ENCODE results near the gene STX10. TPM values are rescaled to one million over a fixed set of nuclear protein-coding genes. Genes with fewer than 3 reads are reported as not detected.

Gene STX10
- total RNA-seq, 1 donor = 62.7 TPM

DNA sequence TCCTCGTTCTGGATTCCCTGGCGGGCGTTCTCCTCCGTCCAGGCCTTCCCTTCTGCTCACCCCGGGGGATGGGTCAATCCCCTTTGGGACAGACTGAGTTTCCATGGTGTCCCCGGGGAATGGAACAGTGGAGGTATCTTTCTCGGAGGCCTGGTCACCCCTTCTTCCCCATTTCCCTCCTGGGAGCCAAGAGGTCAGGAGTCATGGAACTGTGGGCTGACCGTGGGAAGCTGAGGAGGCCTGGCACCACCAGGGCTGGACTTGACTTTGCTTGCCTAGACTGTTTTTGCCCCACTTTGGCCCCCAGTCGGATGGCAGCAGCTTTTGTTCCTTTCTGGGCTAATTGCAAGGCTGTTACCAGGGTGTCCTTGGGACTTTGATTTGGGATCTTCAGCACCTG is 30.1 kb downstream of the STX10 start:
- peak overlapping the region; percentile 89 for H3K4me3 ChIP-seq (ENCODE audit: low read depth, low read length)
- no peak for DNase-seq (ENCODE audit: low read depth)

DNA sequence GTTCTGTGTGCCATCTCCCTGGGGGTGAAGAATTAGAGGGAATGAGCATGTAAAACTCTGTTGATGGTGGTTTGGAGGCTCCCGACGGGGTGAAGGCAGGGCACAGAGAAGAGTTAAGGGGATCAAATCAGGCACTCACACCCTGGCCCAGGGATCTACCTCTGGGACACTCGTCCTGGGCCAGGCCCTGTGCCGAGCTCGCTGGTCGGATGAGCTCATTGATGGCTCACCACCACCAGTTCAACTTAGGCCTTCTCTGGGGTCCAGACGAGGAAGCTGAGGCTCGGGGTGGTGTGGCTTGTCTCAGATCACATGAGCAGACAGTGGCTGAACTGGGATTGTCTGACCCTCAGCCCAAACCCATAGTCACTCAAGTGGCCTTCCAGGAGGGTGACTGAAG is 30.5 kb downstream of the STX10 start:
- TF ChIP-seq, protein P1, sequence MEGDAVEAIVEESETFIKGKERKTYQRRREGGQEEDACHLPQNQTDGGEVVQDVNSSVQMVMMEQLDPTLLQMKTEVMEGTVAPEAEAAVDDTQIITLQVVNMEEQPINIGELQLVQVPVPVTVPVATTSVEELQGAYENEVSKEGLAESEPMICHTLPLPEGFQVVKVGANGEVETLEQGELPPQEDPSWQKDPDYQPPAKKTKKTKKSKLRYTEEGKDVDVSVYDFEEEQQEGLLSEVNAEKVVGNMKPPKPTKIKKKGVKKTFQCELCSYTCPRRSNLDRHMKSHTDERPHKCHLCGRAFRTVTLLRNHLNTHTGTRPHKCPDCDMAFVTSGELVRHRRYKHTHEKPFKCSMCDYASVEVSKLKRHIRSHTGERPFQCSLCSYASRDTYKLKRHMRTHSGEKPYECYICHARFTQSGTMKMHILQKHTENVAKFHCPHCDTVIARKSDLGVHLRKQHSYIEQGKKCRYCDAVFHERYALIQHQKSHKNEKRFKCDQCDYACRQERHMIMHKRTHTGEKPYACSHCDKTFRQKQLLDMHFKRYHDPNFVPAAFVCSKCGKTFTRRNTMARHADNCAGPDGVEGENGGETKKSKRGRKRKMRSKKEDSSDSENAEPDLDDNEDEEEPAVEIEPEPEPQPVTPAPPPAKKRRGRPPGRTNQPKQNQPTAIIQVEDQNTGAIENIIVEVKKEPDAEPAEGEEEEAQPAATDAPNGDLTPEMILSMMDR (IDR thresholded peaks at IDR 0.05; ENCODE audit: insufficient read depth, low read length) = no peak
- H3K4me3 ChIP-seq (ENCODE audit: low read depth, low read length) = peak overlapping the region; percentile 89
- DNase-seq (ENCODE audit: low read depth) = no peak

More for the DNA sequence above, 30.1 kb downstream of the STX10 start:
- TF ChIP-seq, protein P1 (IDR thresholded peaks at IDR 0.05; ENCODE audit: insufficient read depth, low read length) = no peak

DNA sequence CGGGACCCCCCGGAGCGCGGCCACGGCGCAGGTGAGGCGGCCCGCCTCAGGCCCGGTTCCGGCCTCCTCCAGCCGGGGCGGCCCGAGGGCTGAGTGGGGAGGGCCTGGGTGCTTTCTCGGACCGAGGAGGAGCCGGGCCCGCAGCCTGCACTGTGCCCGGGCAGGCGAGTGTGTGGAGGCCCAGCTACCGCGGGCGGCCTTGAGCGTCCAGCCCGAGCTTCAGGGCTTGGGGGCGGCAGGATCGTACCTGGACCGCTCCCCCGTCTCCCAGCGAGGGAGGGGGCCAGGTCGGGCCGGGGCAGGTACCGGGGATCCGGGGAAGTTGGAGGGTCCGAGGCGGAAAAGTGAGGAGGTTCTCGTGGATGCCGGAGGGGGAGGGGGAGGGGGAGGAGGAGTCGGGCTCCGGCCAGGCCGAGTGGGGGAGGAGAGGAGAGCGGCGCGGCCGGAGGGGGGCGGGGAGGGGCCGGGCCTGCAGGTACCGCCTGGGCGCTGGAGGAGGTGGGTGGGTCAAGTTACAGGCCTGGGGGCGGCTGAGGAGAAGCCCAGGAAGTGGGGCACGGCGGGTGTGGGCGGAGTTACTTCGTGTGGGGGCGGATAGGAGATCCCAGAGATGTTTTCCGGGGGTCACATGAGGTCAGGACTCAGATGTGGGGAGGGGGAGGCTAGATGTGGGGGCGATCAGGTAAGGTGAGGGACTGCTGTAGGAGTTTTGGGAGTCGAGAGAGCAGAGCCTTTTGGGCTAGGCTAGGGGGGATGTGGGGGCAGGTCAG is 31.6 kb downstream of the STX10 start:
- no peak for DNase-seq (ENCODE audit: low read depth)
- TF ChIP-seq, protein P1 (IDR thresholded peaks at IDR 0.05; ENCODE audit: insufficient read depth, low read length) = no peak
- H3K4me3 ChIP-seq (ENCODE audit: low read depth, low read length) = peak overlapping the region; percentile 89

DNA sequence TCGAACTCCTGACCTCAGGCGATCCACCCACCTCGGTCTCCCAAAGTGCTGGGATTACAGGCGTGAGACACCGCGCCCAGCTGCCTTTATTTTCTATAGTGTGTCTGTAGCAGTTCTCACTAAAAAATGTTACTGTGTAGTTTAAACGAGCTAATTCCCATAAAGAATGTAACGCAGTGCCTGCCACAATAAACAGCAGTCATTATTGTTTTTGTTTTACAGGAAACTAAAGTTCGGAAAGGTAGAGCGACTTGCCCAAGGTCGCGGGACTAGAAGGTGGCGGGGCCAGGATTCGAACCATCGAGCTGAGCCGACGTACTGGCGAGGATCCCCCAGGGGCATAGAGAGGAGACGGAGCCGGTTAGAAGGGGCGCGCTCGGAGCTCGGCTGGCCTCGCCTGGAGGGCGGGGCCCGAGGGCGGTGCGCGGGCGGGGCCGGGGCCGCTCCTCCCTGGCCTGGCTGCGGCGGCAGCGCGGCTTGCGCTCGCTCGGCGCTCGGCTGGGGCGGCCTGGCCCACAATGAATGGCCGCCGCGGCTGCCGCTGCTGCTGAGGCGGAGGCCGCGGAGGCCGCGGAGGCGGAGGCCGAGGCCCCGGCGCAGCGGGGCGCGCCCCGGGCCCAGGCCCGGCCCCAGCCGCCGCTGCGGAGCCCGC is 32.3 kb downstream of the STX10 start, which contains the start of gene NACC1:
Gene NACC1 (plus strand): TSS at position 493 of the 652 bp plus-strand sequence. CDS start 16,944 bp downstream, outside the sequence.
- H3K4me3 ChIP-seq (ENCODE audit: low read depth, low read length) = peak within 1 kb of the TSS; percentile 96
- TF ChIP-seq, protein P1 (IDR thresholded peaks at IDR 0.05; ENCODE audit: insufficient read depth, low read length) = no peak
- peak; percentile 85 for DNase-seq (ENCODE audit: low read depth)

DNA sequence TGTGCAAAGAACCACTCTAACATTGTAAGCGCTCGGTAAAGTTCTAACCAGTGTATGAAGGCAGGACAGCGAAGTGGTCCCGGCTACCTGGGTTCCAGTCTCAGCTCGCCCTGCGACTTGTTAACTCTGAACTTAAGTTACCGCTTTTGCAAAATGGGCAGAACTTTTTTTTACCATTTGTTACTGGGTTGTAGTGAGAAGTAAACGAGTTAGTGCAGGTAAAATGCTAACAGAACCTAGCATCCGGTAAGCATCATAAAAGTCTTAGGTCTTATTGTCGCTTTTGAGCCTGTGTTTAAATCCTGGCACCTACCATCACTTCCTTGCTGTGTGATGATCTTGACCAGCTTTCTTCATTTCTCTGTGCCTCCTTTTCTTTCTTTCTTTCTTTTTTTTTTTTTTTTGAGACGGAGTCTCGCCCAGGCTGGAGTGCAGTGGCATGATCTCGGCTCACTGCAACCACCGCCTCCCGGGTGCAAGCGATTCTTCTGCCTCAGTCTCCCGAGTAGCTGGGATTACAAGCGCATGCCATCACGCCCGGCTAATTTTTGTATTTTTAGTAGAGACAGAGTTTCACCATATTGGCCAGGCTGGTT is 32.9 kb downstream of the STX10 start:
- peak overlapping the region; percentile 96 for H3K4me3 ChIP-seq (ENCODE audit: low read depth, low read length)
- no peak for DNase-seq (ENCODE audit: low read depth)
- TF ChIP-seq, protein P1 (IDR thresholded peaks at IDR 0.05; ENCODE audit: insufficient read depth, low read length) = no peak

DNA sequence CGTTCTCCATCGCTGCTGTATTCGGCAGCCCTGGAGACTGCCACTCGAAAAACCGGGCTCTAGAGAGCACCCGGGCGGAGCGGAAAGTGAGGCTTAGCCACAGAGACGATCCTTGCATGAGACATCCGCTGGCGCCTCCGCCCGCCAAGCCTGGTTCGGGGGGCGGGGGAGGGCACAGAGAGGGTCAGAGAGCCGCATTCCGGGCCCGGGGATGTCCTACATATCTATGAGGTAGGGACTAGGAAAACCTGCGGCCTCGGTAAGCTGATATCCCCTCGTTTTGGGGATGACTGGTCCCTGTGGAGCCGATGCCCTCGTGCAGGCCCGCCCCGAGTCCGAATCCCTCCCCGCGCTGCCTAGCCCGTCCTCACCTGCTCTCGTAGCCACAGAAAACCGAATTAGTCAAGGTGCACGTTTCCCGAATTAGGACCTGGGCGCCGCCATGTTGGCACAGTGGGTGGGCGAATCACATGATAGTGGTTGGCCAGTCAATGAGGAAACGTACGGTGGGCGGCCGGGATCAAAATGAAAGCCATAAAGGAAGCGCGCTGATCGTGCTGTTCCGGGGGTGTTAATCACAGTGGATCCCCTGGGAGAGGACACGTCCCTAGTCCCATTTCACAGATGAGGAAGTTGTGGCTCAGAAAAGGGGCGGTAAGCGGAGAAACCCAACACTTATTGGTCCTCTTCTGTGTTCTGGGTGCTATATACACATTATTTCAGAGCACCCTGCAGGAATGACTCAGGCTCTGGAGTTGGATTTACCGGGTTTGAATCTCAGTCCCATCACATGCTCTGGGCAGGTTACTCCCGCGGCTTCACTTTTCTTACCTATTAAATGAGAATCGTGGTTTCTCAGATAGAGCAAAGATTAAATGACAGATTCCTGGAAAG is 33.6 kb downstream of the STX10 start, which contains the start of gene TRMT1:
Gene TRMT1 (minus strand): TSS at position 459 of the 894 bp plus-strand sequence. CDS start 341 bp downstream, at position 118.
- peak within 1 kb of the TSS; percentile 96 for H3K4me3 ChIP-seq (ENCODE audit: low read depth, low read length)
- TF ChIP-seq, protein P1 (IDR thresholded peaks at IDR 0.05; ENCODE audit: insufficient read depth, low read length) = no peak
- peak; percentile 94 for DNase-seq (ENCODE audit: low read depth)
